ENCODE measurements around the gene ARHGEF37. TPM values are rescaled to one million over a fixed set of nuclear protein-coding genes. Genes with fewer than 3 reads are reported as not detected.

The ARHGEF37 gene
- total and polyA plus RNA-seq, 4 donors: 0.71 to 6.1 (median 2.7) TPM

DNA sequence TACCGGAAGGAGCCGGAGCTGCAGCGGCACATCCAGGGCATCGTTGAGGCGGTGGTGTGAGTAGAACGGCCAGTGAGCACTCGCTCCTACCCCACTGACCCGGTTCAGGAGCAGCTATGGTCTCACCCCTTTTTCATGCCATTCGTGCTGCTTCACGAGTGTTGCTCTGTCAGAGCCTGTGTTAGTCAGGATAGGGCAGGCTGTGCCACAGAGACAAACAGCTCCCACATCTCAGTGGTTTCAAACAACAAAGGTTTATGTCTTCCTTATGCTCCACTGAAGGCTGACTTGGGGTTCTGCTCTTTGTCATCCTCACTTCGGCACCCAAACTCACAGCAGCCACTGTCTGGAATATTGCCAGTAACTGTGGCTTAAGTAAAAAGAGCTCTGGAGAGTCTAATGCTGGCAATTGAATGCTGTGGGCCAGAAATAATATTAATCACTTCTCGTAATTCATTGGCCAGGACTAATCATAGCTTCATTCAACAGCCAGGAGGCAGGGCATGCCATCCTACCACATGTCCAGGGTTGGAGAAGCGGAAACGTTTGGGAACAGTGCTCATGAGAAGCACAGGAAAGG is 28.4 kb downstream of the ARHGEF37 start:
- H3K36me3 ChIP-seq (ENCODE audit: control insufficient read depth in 4 of 4, insufficient read depth in 3 of 4, low read depth in 1 of 4, low read length in 3 of 4): no peaks in the 10 kb centered on the region

GRCh38 chr5:149610589-149611255 is 29.4 kb downstream of the ARHGEF37 start:
- Histone ChIP-seq H3K9ac (ENCODE audit: low read depth in 1 of 2, low read length in 2 of 2) (no peak overlapping the region), H3K4me1 (ENCODE audit: control insufficient read depth in 4 of 4, insufficient read depth in 4 of 4, low read length in 3 of 4) (peaks cover 0 to 12% (median 5%) of the 10 kb centered on the region in 4 donors), H3K36me3 (ENCODE audit: control insufficient read depth in 4 of 4, insufficient read depth in 3 of 4, low read depth in 1 of 4, low read length in 3 of 4) (no peaks in the 10 kb centered on the region), H3K9me3 (ENCODE audit: control insufficient read depth in 4 of 4, low read length in 3 of 4) (no peaks in the 10 kb centered on the region), H3K27me3 (ENCODE audit: control insufficient read depth in 4 of 4, insufficient read depth in 4 of 4, low read length in 3 of 4) (no peaks in the 10 kb centered on the region), H3K4me3 (ENCODE audit: low read depth in 1 of 3, low read length in 3 of 3) (no peak overlapping the region), H3K27ac (ENCODE audit: low read depth in 1 of 2, low read length in 2 of 2) (peak overlapping the region; percentile 6 to 19)
- no peak for DNase-seq (ENCODE audit: low spot score)
- WGBS: 99% methylated on average over 4 of the region's 4 CpGs
- TF ChIP-seq FOXA2 (IDR thresholded peaks at IDR 0.05) (no peak), EGR1 (IDR thresholded peaks at IDR 0.05; ENCODE audit: low read depth in 2 of 2) (no peak), RAD21 (IDR thresholded peaks at IDR 0.05) (no peak), HNF4A (conservative IDR thresholded peaks at IDR 0.05) (no peak), CTCF (IDR thresholded peaks at IDR 0.05; ENCODE audit: low read depth, low read length, missing input control) (no peak), YY1 (IDR thresholded peaks at IDR 0.05) (no peak), FOXA1 (IDR thresholded peaks at IDR 0.05) (no peak)
- TF ChIP-seq, protein P1, sequence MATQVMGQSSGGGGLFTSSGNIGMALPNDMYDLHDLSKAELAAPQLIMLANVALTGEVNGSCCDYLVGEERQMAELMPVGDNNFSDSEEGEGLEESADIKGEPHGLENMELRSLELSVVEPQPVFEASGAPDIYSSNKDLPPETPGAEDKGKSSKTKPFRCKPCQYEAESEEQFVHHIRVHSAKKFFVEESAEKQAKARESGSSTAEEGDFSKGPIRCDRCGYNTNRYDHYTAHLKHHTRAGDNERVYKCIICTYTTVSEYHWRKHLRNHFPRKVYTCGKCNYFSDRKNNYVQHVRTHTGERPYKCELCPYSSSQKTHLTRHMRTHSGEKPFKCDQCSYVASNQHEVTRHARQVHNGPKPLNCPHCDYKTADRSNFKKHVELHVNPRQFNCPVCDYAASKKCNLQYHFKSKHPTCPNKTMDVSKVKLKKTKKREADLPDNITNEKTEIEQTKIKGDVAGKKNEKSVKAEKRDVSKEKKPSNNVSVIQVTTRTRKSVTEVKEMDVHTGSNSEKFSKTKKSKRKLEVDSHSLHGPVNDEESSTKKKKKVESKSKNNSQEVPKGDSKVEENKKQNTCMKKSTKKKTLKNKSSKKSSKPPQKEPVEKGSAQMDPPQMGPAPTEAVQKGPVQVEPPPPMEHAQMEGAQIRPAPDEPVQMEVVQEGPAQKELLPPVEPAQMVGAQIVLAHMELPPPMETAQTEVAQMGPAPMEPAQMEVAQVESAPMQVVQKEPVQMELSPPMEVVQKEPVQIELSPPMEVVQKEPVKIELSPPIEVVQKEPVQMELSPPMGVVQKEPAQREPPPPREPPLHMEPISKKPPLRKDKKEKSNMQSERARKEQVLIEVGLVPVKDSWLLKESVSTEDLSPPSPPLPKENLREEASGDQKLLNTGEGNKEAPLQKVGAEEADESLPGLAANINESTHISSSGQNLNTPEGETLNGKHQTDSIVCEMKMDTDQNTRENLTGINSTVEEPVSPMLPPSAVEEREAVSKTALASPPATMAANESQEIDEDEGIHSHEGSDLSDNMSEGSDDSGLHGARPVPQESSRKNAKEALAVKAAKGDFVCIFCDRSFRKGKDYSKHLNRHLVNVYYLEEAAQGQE (IDR thresholded peaks at IDR 0.05): no peak

More for the DNA sequence above, 28.4 kb downstream of the ARHGEF37 start:
- DNase-seq (ENCODE audit: low spot score): no peak
- TF ChIP-seq CTCF (IDR thresholded peaks at IDR 0.05; ENCODE audit: low read depth, low read length, missing input control) (no peak), TAF1 (conservative IDR thresholded peaks at IDR 0.05) (no peak), JUND (IDR thresholded peaks at IDR 0.05) (no peak), SP1 (IDR thresholded peaks at IDR 0.05) (no peak), EGR1 (IDR thresholded peaks at IDR 0.05; ENCODE audit: low read depth in 2 of 2) (no peak), RXRA (IDR thresholded peaks at IDR 0.05) (no peak)
- TF ChIP-seq, protein P2, sequence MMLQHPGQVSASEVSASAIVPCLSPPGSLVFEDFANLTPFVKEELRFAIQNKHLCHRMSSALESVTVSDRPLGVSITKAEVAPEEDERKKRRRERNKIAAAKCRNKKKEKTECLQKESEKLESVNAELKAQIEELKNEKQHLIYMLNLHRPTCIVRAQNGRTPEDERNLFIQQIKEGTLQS (IDR thresholded peaks at IDR 0.05): no peak
- H3K27ac ChIP-seq (ENCODE audit: low read depth in 1 of 2, low read length in 2 of 2): no peak overlapping the region
- no peaks in the 10 kb centered on the region for H3K9me3 ChIP-seq (ENCODE audit: control insufficient read depth in 4 of 4, low read length in 3 of 4)
- WGBS: 94% methylated on average over 14 of the region's 14 CpGs
- no peak overlapping the region for H3K4me3 ChIP-seq (ENCODE audit: low read depth in 1 of 3, low read length in 3 of 3)
- no peaks in the 10 kb centered on the region for H3K27me3 ChIP-seq (ENCODE audit: control insufficient read depth in 4 of 4, insufficient read depth in 4 of 4, low read length in 3 of 4)
- no peak overlapping the region for H3K9ac ChIP-seq (ENCODE audit: low read depth in 1 of 2, low read length in 2 of 2)
- H3K4me1 ChIP-seq (ENCODE audit: control insufficient read depth in 4 of 4, insufficient read depth in 4 of 4, low read length in 3 of 4): peaks cover 0 to 12% (median 5%) of the 10 kb centered on the region in 4 donors

All from liver (tissue), 9 donors.